ENCODE data around the gene CA10.

- TF ChIP-seq, protein P1, sequence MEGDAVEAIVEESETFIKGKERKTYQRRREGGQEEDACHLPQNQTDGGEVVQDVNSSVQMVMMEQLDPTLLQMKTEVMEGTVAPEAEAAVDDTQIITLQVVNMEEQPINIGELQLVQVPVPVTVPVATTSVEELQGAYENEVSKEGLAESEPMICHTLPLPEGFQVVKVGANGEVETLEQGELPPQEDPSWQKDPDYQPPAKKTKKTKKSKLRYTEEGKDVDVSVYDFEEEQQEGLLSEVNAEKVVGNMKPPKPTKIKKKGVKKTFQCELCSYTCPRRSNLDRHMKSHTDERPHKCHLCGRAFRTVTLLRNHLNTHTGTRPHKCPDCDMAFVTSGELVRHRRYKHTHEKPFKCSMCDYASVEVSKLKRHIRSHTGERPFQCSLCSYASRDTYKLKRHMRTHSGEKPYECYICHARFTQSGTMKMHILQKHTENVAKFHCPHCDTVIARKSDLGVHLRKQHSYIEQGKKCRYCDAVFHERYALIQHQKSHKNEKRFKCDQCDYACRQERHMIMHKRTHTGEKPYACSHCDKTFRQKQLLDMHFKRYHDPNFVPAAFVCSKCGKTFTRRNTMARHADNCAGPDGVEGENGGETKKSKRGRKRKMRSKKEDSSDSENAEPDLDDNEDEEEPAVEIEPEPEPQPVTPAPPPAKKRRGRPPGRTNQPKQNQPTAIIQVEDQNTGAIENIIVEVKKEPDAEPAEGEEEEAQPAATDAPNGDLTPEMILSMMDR (conservative IDR thresholded peaks at IDR 0.05; ENCODE audit: low read depth in 2 of 2) = no peak
- TF ChIP-seq POLR2AphosphoS5 (IDR thresholded peaks at IDR 0.05; ENCODE audit: low read depth) (no peak), JUNB (IDR thresholded peaks at IDR 0.05; ENCODE audit: unreplicated experiment) (no peak), EZH2 (IDR thresholded peaks at IDR 0.05; ENCODE audit: low read depth, unreplicated experiment) (no peak)
- TF ChIP-seq, protein P2, sequence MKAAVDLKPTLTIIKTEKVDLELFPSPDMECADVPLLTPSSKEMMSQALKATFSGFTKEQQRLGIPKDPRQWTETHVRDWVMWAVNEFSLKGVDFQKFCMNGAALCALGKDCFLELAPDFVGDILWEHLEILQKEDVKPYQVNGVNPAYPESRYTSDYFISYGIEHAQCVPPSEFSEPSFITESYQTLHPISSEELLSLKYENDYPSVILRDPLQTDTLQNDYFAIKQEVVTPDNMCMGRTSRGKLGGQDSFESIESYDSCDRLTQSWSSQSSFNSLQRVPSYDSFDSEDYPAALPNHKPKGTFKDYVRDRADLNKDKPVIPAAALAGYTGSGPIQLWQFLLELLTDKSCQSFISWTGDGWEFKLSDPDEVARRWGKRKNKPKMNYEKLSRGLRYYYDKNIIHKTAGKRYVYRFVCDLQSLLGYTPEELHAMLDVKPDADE (IDR thresholded peaks at IDR 0.05) = no peak
Measured at GRCh38 chr17:51643702-51644490, 514.6 kb downstream of the CA10 start.

Data from GM23338 (cell line).